K562 (cell line): ENCODE results near the gene RPL22L1. TPM values are rescaled to one million over a fixed set of nuclear protein-coding genes. Genes with fewer than 3 reads are reported as not detected.

Experiments used
- BDP1 ChIP-seq: IDR thresholded peaks from 3 replicates; pipeline ENCODE4 v1.6.1; 2011; ENCODE audit not compliant: insufficient read length, insufficient read depth
- CBX1 ChIP-seq: sonication (generic); IDR thresholded peaks from 2 replicates; pipeline ENCODE4 v1.6.1; 2016; ENCODE audit warnings: antibody characterized with exemption, low read depth, mild to moderate bottlenecking
- CBX5 ChIP-seq: IDR thresholded peaks from 2 replicates; pipeline ENCODE4 v1.6.1; 2014; ENCODE audit warnings: low read depth, borderline replicate concordance
- COPS2 ChIP-seq: fragments of 450-650 bp; conservative IDR thresholded peaks from 2 replicates; pipeline ENCODE4 v1.6.1; 2016; ENCODE audit warnings: mild to moderate bottlenecking, moderate library complexity
- GATAD2A ChIP-seq: fragments of 450-650 bp; IDR thresholded peaks from 2 replicates; pipeline ENCODE4 v1.6.1; 2017
- GTF2E2 ChIP-seq: fragments of 200-800 bp; sonication (Bioruptor generic); IDR thresholded peaks from 2 replicates; pipeline ENCODE4 v1.6.1; 2016; ENCODE audit warnings: missing genetic modification characterization, missing compliant biosample characterization
- HDAC2 ChIP-seq: fragments of 450-650 bp; IDR thresholded peaks from 2 replicates; pipeline ENCODE4 v1.6.1; 2016; ENCODE audit warnings: mild to moderate bottlenecking
- MTA1 ChIP-seq: fragments of 450-650 bp; IDR thresholded peaks from 2 replicates; pipeline ENCODE4 v1.6.1; 2017; ENCODE audit warnings: borderline replicate concordance
- OTX1 ChIP-seq: fragments of 450-650 bp; formaldehyde crosslinking; IDR thresholded peaks from 2 replicates; pipeline ENCODE4 v1.4.0; 2022; ENCODE audit warnings: mild to moderate bottlenecking
- POU5F1 ChIP-seq: fragments of 150-350 bp; IDR thresholded peaks from 2 replicates; pipeline ENCODE4 v1.6.1; 2014; ENCODE audit warnings: borderline replicate concordance, low read length, low read depth, mild to moderate bottlenecking; ENCODE audit not compliant: partially characterized antibody
- SMARCE1 ChIP-seq: fragments of 450-650 bp; IDR thresholded peaks from 2 replicates; pipeline ENCODE4 v1.7.1; 2016; ENCODE audit warnings: mild to moderate bottlenecking
- SUPT5H ChIP-seq: fragments of 450-650 bp; IDR thresholded peaks from 2 replicates; pipeline ENCODE4 v1.6.1; 2016
- TEAD1 ChIP-seq, 2 experiments: fragments of 450-650 bp in 1 of 2; sonication (generic) in 1 of 2; formaldehyde crosslinking; IDR thresholded peaks; 2 replicates each; pipeline versions ENCODE4 v1.4.0 to v1.8.0; 2020 to 2022; ENCODE audit warnings: mild to moderate bottlenecking in 2 of 2, missing genetic modification reagents in 1 of 2
- ZBTB1 ChIP-seq: sonication (generic); formaldehyde crosslinking; IDR thresholded peaks from 2 replicates; pipeline ENCODE4 v1.8.1; 2023; ENCODE audit warnings: missing genetic modification reagents, low read depth, mild to moderate bottlenecking, borderline replicate concordance
- ZNF134 ChIP-seq: fragments of 250-450 bp; sonication (Bioruptor Pico); conservative IDR thresholded peaks from 2 replicates; pipeline ENCODE4 v1.4.0; 2020
- ZNF384 ChIP-seq: IDR thresholded peaks from 2 replicates; pipeline ENCODE4 v1.6.1; 2012; ENCODE audit warnings: low read depth, low read length, improper control_type of control experiment
- ZNF584 ChIP-seq: fragments of 200-800 bp; sonication (Bioruptor generic); IDR thresholded peaks from 2 replicates; pipeline ENCODE4 v1.6.1; 2016; ENCODE audit warnings: low read depth, mild to moderate bottlenecking, missing genetic modification characterization, missing compliant biosample characterization
- polyA plus RNA-seq, 8 experiments: library from polyadenylated mRNA; depleted of rRNA in 4 of 8; stranded (reverse) in 5 of 8; unstranded in 3 of 8; fragments of >200 nt; fragmentation: Nextera tagmentation in 2 of 8; fragmentation: Illumina TruSeq in 1 of 8; extraction: Ambion mirVana in 2 of 8; extraction: Trizol in 1 of 8; gene quantifications; 2 replicates each; pipeline versions ENCODE4 v1.2.1 to v1.2.3, GENCODE V29; 2011 to 2014; ENCODE audit warnings: inconsistent platforms in 1 of 8, missing spikeins in 1 of 8
- total RNA-seq, 7 experiments: library from RNA; depleted of rRNA in 6 of 7; stranded (reverse); fragments of >200 nt in 6 of 7; fragmentation: Illumina TruSeq in 2 of 7; extraction: Trizol in 2 of 7; gene quantifications; 2 replicates each; pipeline versions ENCODE4 v1.2.1 to v1.2.3, GENCODE V29; 2011 to 2021; ENCODE audit warnings: low replicate concordance in 1 of 7
- TF ChIP-seq, protein P1 (sequence below), 2 experiments: fragments of 450-650 bp; formaldehyde crosslinking in 1 of 2; IDR thresholded peaks; 2 replicates each; pipeline versions ENCODE4 v1.4.0 to v1.6.1; 2014 to 2020; ENCODE audit warnings: mild to moderate bottlenecking in 2 of 2, borderline replicate concordance in 1 of 2, low read depth in 1 of 2
- TF ChIP-seq, protein P2 (sequence below): fragments of 250-450 bp; sonication (Bioruptor Pico); IDR thresholded peaks from 2 replicates; pipeline ENCODE4 v1.4.0; 2020; ENCODE audit warnings: mild to moderate bottlenecking

RPL22L1 gene
- total and polyA plus RNA-seq, 9 of the 15 experiments (the other 6 are each of a cell fraction or from before 2014, with no cell fraction given), result 53.9 to 198 (median 108) TPM

DNA sequence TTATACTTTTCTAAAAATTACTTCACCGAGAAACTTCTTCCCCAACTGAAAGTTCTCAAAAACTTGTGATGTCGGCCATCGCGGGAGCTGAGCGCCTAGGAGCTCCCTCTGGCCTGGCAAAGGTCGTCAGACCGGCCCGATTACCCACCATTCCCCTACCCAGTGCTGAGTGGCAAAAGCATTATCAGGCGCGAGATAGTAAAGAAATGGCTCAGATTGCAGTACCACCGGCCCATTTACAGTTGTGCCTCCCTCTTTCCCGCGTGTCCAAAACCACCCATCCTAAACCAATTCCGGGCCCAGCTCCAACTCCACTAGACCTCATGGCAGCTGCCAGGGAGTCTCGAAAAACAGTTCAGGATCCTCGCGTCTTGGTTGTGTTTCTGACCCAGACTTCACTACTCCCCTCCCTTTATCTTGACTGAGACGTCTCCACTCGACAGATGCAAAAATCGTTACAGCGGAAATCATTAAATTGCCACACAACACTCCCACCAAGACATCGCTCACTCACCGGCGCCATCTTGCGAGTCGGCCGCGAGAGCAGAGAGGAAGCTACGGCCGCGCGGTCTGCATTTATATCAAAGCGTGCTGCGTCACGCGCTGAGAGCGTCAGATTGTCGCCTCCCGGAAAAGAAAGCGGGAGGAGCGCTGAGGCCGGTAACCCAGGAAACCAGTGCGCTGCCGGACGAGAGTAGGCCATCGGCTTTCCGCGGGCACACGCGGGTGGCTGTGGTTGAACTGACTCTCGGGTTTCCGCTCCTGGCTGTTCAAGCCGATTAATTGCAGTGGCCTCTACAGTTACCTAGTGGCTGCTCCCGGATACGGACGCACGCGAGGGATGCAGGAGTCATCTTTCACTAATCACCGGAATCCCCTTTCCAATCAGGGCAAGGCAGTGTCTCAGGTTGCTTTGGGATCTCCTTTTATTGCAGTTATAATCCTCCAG is at the start of gene RPL22L1 (continued):
- TF ChIP-seq ZNF384 (no peak), SUPT5H (peak; percentile 99), ZBTB1 (CRISPR knock-in tag) (no peak), MTA1 (peak; percentile 34; the same call in 1 of the 2 replicates), TEAD1 (CRISPR knock-in tag; IDR thresholded peaks at IDR 0.05) (peak in 1 of 2 experiments; percentile 70; a peak in 1 of 4 replicates), CBX5 (no peak), SMARCE1 (peak; percentile 23; the same call in 1 of the 2 replicates), BDP1 (no peak), ZNF584 (CRISPR knock-in tag) (no peak), CBX1 (peak; percentile 56; the same call in 1 of the 2 replicates), GATAD2A (0 out of 2 replicates have a peak, but pooled peaks have one; percentile 26), GTF2E2 (tag) (peak; percentile 68; the same call in 1 of the 2 replicates), HDAC2 (peak; percentile 79), OTX1 (CRISPR knock-in tag) (peak; percentile 47; the same call in 1 of the 2 replicates), COPS2 (no peak), POU5F1 (no peak), ZNF134 (no peak; the same call in 1 of the 2 replicates)
- TF ChIP-seq, protein P1, sequence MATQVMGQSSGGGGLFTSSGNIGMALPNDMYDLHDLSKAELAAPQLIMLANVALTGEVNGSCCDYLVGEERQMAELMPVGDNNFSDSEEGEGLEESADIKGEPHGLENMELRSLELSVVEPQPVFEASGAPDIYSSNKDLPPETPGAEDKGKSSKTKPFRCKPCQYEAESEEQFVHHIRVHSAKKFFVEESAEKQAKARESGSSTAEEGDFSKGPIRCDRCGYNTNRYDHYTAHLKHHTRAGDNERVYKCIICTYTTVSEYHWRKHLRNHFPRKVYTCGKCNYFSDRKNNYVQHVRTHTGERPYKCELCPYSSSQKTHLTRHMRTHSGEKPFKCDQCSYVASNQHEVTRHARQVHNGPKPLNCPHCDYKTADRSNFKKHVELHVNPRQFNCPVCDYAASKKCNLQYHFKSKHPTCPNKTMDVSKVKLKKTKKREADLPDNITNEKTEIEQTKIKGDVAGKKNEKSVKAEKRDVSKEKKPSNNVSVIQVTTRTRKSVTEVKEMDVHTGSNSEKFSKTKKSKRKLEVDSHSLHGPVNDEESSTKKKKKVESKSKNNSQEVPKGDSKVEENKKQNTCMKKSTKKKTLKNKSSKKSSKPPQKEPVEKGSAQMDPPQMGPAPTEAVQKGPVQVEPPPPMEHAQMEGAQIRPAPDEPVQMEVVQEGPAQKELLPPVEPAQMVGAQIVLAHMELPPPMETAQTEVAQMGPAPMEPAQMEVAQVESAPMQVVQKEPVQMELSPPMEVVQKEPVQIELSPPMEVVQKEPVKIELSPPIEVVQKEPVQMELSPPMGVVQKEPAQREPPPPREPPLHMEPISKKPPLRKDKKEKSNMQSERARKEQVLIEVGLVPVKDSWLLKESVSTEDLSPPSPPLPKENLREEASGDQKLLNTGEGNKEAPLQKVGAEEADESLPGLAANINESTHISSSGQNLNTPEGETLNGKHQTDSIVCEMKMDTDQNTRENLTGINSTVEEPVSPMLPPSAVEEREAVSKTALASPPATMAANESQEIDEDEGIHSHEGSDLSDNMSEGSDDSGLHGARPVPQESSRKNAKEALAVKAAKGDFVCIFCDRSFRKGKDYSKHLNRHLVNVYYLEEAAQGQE (IDR thresholded peaks at IDR 0.05; ENCODE audit: borderline replicate concordance), result peak; percentile 36; the same call in 1 of the 2 replicates
- TF ChIP-seq, protein P1 (CRISPR knock-in tag; IDR thresholded peaks at IDR 0.05; ENCODE audit: low read depth), result 0 out of 2 replicates have a peak, but pooled peaks have one; percentile 14
- TF ChIP-seq, protein P2, sequence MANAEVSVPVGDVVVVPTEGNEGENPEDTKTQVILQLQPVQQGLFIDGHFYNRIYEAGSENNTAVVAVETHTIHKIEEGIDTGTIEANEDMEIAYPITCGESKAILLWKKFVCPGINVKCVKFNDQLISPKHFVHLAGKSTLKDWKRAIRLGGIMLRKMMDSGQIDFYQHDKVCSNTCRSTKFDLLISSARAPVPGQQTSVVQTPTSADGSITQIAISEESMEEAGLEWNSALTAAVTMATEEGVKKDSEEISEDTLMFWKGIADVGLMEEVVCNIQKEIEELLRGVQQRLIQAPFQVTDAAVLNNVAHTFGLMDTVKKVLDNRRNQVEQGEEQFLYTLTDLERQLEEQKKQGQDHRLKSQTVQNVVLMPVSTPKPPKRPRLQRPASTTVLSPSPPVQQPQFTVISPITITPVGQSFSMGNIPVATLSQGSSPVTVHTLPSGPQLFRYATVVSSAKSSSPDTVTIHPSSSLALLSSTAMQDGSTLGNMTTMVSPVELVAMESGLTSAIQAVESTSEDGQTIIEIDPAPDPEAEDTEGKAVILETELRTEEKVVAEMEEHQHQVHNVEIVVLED (CRISPR knock-in tag), result peak; percentile 95
